HG03039 (cell line): ENCODE results near the gene PPP6R3.

Experiments used
- ATAC-seq: cut with Tn5 transposase; IDR thresholded peaks from one replicate; pipeline ENCODE4 v1.9.1; 2021; ENCODE audit warnings: mild to moderate bottlenecking, moderate library complexity; ENCODE audit not compliant: unreplicated experiment

The PPP6R3 gene, protein sequence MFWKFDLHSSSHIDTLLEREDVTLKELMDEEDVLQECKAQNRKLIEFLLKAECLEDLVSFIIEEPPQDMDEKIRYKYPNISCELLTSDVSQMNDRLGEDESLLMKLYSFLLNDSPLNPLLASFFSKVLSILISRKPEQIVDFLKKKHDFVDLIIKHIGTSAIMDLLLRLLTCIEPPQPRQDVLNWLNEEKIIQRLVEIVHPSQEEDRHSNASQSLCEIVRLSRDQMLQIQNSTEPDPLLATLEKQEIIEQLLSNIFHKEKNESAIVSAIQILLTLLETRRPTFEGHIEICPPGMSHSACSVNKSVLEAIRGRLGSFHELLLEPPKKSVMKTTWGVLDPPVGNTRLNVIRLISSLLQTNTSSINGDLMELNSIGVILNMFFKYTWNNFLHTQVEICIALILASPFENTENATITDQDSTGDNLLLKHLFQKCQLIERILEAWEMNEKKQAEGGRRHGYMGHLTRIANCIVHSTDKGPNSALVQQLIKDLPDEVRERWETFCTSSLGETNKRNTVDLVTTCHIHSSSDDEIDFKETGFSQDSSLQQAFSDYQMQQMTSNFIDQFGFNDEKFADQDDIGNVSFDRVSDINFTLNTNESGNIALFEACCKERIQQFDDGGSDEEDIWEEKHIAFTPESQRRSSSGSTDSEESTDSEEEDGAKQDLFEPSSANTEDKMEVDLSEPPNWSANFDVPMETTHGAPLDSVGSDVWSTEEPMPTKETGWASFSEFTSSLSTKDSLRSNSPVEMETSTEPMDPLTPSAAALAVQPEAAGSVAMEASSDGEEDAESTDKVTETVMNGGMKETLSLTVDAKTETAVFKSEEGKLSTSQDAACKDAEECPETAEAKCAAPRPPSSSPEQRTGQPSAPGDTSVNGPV

GRCh38 chr11:68460741-68461574 lies at the start of gene PPP6R3:
PPP6R3 (plus strand) TSS chr11:68460752; CDS start chr11:68537665, 76,913 bp downstream.
- ATAC-seq = peak; percentile 34

- no peak for ATAC-seq
Measured at GRCh38 chr11:68411501-68411991, 49.0 kb upstream of the PPP6R3 start.

DNA sequence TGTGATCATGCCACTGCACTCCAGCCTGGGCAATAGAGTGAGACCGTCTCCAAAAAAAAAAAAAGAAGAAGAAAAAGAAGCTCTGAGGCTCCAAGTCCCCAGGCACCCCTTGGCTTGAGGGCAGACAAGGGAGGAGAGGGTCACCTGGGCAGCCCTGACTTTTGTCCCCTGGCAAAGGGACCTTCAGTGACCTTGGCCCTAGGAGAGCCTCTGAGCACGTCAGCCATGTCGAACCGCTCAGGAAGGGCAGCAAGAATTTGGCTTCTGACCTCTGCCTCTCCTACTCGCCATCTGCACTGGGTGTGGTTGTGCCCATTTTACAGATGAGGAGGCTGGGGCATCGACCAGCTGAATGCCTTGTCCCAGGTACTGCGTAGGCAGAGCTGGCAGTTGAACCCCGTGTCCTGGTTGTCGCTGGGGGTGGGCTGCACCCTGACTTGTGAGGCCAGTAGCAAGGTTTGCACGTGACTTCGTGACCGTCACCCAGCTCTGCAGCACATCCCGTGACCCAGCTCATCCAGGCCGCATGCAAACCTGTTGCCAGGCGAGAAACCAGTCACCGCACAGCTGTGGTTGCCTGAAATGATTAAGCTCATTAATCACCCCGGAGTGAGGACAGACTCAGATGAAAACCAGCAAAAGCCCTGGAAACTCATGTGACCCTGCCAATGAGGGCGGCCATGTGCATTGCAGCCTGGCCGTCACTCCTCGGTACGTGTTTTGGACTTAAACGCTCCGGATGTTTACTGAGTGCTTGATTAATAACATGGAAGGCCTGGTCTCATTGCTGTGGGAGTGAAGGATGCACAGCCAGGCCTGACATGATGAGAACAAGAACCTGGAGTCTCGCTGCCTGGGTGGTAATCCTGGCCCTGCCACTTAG lies 47.7 kb upstream of the PPP6R3 start:
- no peak for ATAC-seq

- no peak for ATAC-seq
Measured at GRCh38 chr11:68413591-68413999, 47.0 kb upstream of the PPP6R3 start.

- ATAC-seq = no peak
Measured at GRCh38 chr11:68414496-68415221, 45.9 kb upstream of the PPP6R3 start.

GRCh38 chr11:68416070-68416578 lies 44.4 kb upstream of the PPP6R3 start:
- no peak for ATAC-seq

DNA sequence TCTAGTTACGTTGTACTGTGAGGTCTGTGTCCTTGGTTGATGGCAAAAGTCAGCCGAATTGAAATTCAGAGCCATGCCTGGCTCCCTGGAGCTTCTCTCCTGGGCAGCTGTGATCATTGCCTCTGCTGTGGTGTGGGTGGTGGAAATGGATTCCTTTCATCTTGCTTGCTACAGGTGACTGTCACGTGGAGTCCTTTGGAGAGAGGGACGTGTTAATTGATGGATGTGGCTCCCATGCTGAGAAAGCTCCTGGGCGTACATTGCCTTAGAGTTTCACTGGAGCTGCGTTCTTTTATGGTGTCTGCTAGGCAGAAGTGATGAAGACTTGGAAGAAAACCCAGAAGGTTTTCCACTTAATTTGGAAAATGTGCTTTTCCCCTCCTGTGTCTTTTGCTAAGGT lies 41.9 kb upstream of the PPP6R3 start:
- no peak for ATAC-seq

DNA sequence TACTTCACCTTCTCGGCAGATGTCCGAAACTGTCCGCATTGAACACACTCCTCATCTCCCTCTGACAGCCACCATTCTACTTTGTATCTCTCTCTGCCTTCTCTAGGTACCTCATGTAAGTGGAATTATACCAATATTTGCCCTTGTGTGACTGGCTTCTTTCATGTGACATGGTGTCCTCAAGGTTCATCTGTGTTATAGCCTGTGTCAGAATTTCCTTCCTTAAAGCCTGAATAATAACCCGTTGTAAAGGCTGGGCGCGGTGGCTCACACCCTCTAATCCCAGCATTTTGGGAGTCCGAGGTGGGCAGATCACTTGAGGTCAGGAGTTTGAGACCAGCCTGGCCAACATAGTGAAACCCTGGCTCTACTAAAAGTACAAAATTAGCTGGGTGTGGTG lies 40.4 kb upstream of the PPP6R3 start:
- no peak for ATAC-seq

GRCh38 chr11:68423481-68423880 lies 37.1 kb upstream of the PPP6R3 start:
- ATAC-seq = no peak

GRCh38 chr11:68424101-68424632 lies 36.4 kb upstream of the PPP6R3 start:
- no peak for ATAC-seq

DNA sequence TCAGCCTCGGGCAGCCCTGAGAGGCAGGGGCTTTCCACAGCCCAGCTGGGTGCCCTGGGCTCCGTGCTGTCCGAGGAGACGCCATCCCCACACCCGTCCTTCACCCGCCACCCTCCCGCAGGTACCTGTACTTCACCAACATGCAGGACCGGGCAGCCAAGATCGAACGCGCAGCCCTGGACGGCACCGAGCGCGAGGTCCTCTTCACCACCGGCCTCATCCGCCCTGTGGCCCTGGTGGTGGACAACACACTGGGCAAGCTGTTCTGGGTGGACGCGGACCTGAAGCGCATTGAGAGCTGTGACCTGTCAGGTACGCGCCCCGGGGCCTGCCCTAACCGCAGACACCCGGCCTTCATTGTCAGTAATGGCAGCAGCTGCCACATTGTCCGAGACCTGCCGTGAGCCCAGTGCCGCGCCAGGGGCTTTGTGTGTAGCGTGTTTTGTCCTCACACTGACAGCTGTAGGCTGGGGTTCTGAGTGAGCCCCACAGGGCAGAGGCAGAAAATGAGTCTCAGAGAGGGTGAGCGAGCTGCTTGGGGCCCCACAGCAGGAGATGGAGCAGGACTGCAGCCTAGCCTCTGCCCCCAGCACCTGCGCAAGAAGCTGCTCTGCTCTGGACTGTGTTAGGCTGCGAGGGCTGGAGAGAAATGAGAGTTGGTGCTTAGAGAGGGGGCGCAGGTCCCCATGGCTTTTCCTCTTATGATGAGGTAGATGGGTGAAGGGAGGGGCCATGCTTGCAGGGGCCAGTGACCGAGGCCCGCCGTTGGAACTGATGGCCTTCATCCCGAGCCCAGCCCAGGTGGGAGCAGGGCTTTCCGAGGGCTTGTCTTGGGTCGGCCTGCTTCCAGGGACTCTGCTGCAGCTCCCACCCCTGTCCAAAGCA lies 35.3 kb upstream of the PPP6R3 start:
- ATAC-seq = no peak

GRCh38 chr11:68425866-68426380 lies 34.6 kb upstream of the PPP6R3 start:
- no peak for ATAC-seq

- ATAC-seq = no peak
Measured at GRCh38 chr11:68429661-68430060, 30.9 kb upstream of the PPP6R3 start.

DNA sequence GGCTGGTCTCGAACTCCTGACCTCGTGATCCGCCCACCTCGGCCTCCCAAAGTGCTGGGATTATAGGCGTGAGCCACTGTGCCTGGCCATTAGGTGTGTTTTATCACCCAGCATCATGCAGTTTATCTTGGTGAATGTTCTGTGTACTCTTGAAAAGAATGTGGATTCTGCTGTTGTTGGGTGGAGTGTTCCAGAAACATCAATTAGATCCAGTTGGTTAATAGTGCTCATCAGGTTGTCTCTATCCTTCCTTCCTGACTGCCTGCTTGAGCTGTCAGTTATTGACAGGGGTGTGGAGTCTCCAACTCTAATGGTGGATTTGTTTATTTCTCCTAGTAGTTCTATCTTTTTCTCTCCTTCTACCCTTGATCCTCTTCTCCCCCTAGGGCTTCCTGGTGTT lies 30.2 kb upstream of the PPP6R3 start:
- no peak for ATAC-seq

GRCh38 chr11:68430801-68431200 lies 29.8 kb upstream of the PPP6R3 start:
- ATAC-seq = no peak

DNA sequence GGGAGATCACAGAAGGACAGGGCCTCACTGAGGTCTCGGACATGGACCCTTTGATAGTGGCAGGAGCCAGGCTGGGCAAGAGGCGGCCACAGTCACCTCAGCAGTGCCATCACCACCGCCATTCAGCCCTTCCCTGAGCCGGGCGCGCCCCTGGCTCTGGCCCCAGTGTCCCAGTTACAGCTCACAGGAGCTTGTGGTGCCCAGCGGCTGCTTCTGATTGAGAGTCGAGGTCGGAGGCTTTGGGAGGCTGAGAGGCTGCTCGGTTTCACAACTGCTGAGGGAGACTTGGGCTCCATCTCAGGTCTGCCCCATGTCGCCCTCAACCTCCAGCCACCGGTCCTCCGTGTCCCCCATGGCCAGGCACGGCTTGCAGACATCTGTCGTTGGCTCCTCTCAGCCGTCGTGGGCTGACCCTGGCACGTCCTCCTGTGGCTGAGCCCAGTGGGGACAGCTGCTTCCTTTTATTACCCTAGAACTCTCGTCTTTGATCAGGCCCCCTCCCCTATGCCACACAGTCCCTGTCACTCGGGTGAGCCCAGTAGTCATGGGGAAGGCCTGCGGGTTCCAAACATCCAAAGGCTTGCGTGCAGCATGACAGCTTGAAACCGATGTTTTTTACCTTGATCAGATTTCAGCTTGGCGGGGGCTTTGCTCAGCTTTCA lies 28.4 kb upstream of the PPP6R3 start:
- no peak for ATAC-seq

GRCh38 chr11:68432874-68433273 lies 27.7 kb upstream of the PPP6R3 start:
- ATAC-seq = no peak
